Neural crest cell (in vitro differentiated cells): Measurements from ENCODE around the gene ARMH2. TPM values are rescaled to one million over a fixed set of nuclear protein-coding genes. Genes with fewer than 3 reads are reported as not detected.
"Not testable (repeated sequence)": the region's sequence is repeated elsewhere in the genome, so short reads cannot be mapped to it uniquely, and the experiment has no call there.

Experiments
- DNase-seq: peaks from one replicate; pipeline ENCODE4 v3.0.0; 2021; ENCODE audit warnings: low read depth, mixed read lengths, low spot score
- H3K27ac Mint-ChIP-seq: one replicate; pipeline ENCODE4 v1.8.0; 2021; ENCODE audit warnings: mild to moderate bottlenecking, mixed read lengths; ENCODE audit not compliant: unreplicated experiment
- H3K27me3 Mint-ChIP-seq: 2 replicates; pipeline ENCODE4 v1.8.0; 2021; ENCODE audit warnings: low read depth, mild to moderate bottlenecking, mixed read lengths
- H3K36me3 Mint-ChIP-seq: 2 replicates; pipeline ENCODE4 v1.8.0; 2021; ENCODE audit warnings: low read depth, mild to moderate bottlenecking, mixed read lengths
- H3K4me1 Mint-ChIP-seq: 2 replicates; pipeline ENCODE4 v1.8.0; 2021; ENCODE audit warnings: mixed read lengths
- H3K4me3 Mint-ChIP-seq: one replicate; pipeline ENCODE4 v1.8.0; 2021; ENCODE audit warnings: mild to moderate bottlenecking, mixed read lengths
- H3K9me3 Mint-ChIP-seq: 2 replicates; pipeline ENCODE4 v1.8.0; 2021; ENCODE audit warnings: mixed read lengths
- total RNA-seq: library from RNA; stranded (reverse); gene quantifications from 2 replicates; pipeline ENCODE4 v1.2.1, GENCODE V29; 2021
- TF ChIP-seq, protein P1 (sequence below): fragments of 200-600 bp; sonication (generic); conservative IDR thresholded peaks from 2 replicates; pipeline ENCODE4 v1.5.0; 2021; ENCODE audit warnings: antibody characterized with exemption, mild to moderate bottlenecking

ARMH2 gene
- total RNA-seq, 1 donor from 2014 or later: not detected

DNA sequence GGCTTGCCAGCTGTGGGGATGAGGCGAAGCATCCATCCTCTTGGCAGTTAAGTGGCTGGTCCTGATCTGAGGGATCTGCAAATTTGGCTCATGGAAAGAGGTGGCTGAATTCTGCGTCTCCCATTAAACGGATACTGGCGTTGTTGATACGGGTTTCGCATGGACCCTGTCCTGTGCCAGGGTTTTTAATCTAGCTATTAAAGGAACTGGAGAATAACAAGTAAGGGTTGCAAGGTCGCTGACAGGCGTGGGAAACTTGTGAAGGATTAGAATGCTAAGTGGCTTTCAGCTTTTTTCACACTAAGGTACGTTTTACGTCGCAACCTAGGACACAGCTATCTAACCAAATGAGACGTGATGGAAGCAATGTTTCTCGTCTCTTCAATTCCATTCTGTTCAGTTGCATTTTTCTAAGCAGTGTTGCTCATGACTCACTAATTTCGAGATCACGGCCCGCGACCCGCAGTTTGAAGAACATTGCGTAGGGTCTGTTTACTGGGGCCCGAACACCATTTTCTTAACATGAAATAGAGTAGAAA lies 23.1 kb downstream of the ARMH2 start:
- peak overlapping the region; percentile 93 for H3K27ac Mint-ChIP-seq
- H3K27me3 Mint-ChIP-seq: no peaks in the 10 kb centered on the region
- peak overlapping the region; percentile 100 for H3K4me3 Mint-ChIP-seq
- DNase-seq: no peak
- TF ChIP-seq, protein P1, sequence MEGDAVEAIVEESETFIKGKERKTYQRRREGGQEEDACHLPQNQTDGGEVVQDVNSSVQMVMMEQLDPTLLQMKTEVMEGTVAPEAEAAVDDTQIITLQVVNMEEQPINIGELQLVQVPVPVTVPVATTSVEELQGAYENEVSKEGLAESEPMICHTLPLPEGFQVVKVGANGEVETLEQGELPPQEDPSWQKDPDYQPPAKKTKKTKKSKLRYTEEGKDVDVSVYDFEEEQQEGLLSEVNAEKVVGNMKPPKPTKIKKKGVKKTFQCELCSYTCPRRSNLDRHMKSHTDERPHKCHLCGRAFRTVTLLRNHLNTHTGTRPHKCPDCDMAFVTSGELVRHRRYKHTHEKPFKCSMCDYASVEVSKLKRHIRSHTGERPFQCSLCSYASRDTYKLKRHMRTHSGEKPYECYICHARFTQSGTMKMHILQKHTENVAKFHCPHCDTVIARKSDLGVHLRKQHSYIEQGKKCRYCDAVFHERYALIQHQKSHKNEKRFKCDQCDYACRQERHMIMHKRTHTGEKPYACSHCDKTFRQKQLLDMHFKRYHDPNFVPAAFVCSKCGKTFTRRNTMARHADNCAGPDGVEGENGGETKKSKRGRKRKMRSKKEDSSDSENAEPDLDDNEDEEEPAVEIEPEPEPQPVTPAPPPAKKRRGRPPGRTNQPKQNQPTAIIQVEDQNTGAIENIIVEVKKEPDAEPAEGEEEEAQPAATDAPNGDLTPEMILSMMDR: no peak
- H3K36me3 Mint-ChIP-seq: peaks cover 7% of the 10 kb centered on the region
- no peaks in the 10 kb centered on the region for H3K9me3 Mint-ChIP-seq
- peaks cover 50% of the 10 kb centered on the region for H3K4me1 Mint-ChIP-seq

DNA sequence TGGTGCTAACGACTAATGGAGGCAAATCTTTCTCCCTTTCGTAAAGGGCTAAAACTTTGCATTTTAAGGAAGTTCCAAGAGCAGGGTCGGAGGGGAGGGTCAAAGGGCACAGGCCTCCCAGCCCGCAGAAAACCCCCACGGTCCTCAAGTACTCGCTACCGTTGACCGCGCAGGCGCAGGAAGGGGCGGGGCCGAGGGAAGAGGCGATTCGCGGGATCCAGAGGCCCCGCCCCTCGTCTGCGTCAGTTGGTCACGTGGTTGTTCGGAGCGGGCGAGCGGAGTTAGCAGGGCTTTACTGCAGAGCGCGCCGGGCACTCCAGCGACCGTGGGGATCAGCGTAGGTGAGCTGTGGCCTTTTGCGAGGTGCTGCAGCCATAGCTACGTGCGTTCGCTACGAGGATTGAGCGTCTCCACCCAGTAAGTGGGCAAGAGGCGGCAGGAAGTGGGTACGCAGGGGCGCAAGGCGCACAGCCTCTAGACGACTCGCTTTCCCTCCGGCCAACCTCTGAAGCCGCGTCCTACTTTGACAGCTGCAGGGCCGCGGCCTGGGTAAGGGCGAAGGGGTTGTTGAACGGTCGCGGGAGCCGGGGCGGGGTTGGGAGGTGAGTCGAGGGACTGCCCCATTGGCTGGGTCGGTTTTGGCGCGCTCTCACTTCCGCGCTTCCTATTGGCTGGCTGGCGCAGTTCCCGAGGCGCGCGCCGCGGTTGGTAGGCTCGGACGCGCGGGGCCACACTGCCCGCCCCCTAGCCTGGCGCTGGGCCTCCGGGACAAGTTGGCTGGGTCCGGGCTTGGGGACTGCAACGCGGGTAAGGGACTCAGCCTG lies 23.8 kb downstream of the ARMH2 start, which contains the start of gene GMNN:
TSS of gene GMNN (plus strand) at position 242 of the 824 bp plus-strand sequence. CDS start 2,310 bp downstream, outside the sequence.
- H3K4me3 Mint-ChIP-seq: peak within 1 kb of the TSS; percentile 100
- DNase-seq: peak; percentile 98
- peak within 1 kb of the TSS; percentile 100 for H3K27ac Mint-ChIP-seq
- H3K4me1 Mint-ChIP-seq: peaks cover 49% of the 10 kb centered on the region
- H3K27me3 Mint-ChIP-seq: no peaks in the 10 kb centered on the region
- peaks cover 7% of the 10 kb centered on the region for H3K36me3 Mint-ChIP-seq
- TF ChIP-seq, protein P1: no peak
- H3K9me3 Mint-ChIP-seq: no peaks in the 10 kb centered on the region

DNA sequence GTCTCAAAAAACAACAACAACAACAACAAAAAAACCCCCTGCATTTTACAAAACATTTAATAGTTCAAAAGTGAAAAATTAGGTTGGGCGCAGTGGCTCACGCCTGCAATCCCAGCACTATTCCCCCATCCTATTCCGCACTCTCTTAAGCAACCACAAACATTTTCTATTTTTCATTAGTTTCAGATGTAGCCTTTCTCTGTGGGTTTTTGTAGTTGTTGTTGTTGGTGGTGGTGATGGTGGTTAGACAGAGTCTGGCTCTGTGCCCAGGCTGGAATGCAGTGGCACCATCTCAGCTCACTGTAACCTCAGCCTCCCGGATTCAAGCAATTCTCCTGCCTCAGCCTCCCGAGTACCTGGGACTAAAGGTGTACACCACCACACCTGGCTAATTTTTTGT lies 30.4 kb downstream of the ARMH2 start:
- no peak for DNase-seq
- H3K9me3 Mint-ChIP-seq: no peaks in the 10 kb centered on the region
- no peak overlapping the region for H3K4me3 Mint-ChIP-seq
- peaks cover 4% of the 10 kb centered on the region for H3K4me1 Mint-ChIP-seq
- no peaks in the 10 kb centered on the region for H3K36me3 Mint-ChIP-seq
- no peaks in the 10 kb centered on the region for H3K27me3 Mint-ChIP-seq
- no peak overlapping the region for H3K27ac Mint-ChIP-seq
- TF ChIP-seq, protein P1: no peak

DNA sequence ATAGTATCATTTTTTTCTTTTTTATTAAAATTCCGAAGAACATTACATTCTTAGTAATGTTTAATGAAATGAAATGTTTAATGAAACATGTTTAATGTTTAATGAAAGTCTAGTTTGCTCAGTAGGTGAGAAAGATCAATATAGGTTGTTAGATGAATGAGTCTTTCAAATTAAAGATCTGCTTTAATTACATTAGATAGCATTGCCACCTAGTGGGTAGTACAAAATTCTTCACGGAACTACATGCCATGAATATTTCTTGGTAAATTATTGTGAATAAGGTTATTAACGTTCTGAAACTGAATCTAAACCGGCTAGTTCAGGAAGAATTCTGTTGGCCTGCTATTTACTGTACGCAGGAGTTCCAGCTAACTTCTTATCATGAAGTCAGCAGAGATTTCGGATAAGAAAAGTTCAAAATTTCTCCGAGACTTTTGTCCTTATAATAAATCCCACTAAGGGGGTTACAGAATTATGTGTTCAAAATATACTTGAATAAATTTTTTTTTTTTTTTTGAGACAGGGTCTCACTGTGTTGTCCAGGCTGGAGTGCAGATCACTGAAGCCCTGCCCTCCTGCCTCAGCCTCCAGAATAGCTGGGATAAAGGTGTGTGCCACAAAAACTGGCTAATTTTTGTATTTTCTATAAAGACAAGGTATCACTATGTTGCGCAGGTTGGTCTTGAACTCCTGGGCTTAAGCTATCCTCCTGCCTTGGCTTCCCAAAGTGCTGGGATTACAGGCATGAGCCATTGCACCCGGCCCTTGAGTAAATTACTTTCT lies 31.8 kb downstream of the ARMH2 start:
- DNase-seq: no peak
- peaks cover 4% of the 10 kb centered on the region for H3K4me1 Mint-ChIP-seq
- H3K4me3 Mint-ChIP-seq: no peak overlapping the region
- no peaks in the 10 kb centered on the region for H3K9me3 Mint-ChIP-seq
- TF ChIP-seq, protein P1: peak; percentile 56
- no peaks in the 10 kb centered on the region for H3K36me3 Mint-ChIP-seq
- H3K27ac Mint-ChIP-seq: no peak overlapping the region
- no peaks in the 10 kb centered on the region for H3K27me3 Mint-ChIP-seq

DNA sequence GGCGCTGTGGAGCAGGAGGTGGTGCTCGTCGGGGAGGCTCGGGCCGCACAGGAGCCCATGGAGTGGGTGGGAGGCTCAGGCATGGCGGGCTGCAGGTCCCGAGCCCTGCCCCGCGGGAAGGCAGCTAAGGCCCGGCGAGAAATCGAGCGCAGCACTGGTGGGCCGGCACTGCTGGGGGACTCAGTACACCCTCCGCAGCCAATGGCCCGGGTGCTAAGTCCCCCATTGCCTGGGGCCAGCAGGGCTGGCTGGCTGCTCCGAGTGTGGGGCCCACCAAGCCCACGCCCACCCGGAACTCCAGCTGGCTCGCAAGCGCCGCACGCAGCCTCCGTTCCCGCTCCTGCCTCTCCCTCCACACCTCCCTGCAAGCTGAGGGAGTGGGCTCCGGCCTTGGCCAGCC lies 32.7 kb downstream of the ARMH2 start:
- H3K9me3 Mint-ChIP-seq, H3K27ac Mint-ChIP-seq, H3K27me3 Mint-ChIP-seq, H3K4me1 Mint-ChIP-seq, DNase-seq, H3K4me3 Mint-ChIP-seq, H3K36me3 Mint-ChIP-seq: not testable (repeated sequence)

DNA sequence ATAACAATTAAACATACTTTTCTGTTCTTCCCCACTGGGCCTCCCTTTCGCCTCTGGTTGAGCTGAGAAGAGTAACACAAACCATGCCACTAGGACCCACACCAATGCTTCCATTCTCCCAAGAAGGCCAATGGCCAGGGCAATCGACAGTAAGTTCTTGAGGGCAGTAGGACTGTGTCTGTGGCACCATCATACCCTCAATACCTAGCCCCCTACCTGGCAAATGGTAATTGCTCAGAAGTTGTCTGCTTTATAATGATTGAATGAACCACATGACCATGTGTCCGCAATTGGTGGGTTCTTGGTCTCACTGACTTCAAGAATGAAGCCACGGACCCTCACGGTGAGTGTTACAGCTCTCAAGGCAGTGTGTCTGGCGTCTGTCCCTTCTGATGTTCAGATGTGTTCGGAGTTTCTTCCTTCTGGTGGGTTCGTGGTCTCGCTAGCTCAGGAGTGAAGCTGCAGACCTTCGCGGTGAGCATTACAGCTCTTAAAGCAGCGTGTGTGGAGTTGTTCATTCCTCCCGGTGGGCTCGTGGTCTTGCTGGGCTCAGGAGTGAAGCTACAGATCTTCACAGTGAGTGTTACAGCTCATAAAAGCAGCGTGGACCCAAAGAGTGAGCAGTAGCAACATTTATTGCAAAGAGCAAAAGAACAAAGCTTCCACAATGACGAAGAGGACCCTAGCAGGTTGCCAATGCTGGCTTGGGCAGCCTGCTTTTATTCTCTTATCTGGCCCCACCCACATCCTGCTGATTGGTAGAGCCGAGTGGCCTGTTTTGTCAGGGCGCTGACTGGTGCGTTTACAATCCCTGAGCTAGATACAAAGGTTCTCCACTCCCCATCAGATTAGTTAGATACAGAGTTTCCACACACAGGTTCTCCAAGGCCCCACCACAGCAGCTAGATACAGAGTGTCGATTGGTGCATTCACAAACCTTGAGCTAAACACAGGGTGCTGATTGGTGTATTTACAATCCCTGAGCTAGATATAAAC lies 33.6 kb downstream of the ARMH2 start:
- H3K4me3 Mint-ChIP-seq, H3K4me1 Mint-ChIP-seq, H3K27me3 Mint-ChIP-seq, H3K9me3 Mint-ChIP-seq, H3K36me3 Mint-ChIP-seq, DNase-seq: not testable (repeated sequence)
- peak overlapping the region; percentile 1 for H3K27ac Mint-ChIP-seq
